T-helper 2 cell (primary cell): ENCODE data around the gene CCT8.

Experiments
- DNase-seq, 5 experiments: peaks; one replicate each; pipeline versions ENCODE4 v3.0.0 to v3.0.0-alpha.2; 2012 to 2022

Gene CCT8

DNA sequence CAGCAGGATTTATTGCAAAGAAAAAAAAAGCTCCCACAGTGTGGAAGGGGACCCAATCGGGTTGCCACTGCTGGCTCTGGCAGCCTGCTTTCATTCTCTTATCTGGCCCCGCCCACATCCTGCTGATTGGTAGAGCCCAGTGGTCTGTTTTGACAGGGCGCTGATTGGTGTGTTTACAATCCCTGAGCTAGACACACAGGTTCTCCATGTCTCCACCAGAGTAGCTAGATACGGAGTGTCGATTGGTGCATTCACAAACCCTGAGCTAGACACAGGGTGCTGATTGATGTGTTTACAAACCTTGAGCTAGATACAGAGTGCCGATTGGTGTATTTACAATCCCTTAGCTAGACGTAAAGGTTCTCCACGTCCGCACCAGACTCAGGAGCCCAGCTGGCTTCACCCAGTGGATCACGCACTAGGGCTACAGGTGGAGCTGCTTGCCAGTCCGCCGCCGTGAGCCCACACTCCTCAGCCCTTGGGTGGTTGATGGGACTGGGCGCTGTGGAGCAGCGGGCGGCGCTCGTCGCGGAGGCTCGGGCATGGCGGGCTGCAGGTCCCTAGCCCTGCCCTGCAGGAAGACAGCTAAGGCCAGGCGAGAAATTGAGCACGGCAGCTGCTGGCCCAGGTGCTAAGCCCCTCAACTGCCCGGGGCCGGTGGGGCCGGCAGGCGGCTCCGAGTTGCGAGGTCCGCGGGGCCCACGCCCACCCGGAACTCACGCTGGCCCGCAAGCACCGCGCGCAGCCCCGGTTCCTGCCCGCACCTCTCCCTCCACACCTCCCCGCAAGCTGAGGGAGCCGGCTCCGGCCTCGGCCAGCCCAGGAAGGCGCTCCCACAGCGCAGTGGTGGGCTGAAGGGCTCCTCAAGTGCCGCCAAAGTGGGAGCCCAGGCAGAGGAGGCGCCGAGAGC lies 3.5 kb upstream of the CCT8 start:
- DNase-seq: peak; percentile 30 to 87 (median 56)

DNA sequence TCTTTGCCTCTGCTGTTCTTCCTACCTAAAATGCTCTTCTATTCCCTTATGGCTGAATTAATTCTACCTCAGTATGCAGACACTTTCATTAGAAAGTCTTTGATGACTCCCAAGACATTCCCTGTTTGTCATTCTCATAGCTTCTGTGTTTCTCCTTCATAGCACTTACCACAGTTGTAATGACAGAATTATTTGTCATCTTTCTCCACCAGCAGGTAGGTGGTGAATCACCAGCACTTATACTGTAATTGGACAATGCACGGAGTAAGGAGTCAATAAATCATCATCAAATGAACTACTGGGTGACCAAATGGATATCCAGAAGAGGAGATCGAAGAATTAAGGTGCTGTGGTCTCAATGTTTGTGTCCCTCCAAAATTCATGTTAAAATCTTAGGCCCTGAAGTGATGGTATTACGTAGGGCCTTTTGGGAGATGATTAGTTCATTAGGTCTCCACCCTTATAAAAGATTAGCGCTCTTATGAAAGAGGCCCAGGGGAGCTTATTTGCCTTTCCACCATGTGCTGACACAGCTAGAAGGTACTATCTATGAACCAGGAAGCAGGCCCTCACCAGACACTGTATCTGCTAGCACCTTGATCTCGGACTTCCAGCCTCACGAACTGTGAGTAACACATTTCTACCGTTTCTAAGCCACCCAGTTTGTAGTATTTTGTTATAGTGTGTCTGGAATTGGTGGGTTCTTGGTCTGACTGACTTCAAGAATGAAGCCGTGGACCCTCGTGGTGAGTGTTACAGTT lies 2.4 kb upstream of the CCT8 start:
- DNase-seq: no peak

- DNase-seq: no peak
Measured at GRCh38 chr21:29074783-29075182, 1.3 kb upstream of the CCT8 start.

DNA sequence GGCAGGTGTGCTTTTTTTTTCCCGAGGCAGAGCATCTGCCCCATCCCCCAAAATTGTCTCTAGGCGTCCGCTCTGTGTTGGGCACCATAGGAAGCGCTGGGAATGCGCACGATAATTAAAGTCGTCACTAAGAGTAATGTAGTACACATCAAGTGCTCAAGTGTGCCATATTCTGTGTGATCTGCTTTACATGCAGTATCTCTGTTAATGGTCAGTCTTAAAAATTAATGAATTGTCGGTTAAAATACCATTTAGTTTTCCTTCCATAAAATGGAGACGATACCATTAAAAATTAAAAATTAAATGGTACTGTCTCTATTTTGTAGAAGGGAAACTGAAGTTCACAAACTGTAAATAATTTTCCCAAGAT lies 544 bp upstream of the CCT8 start:
- no peak for DNase-seq

DNA sequence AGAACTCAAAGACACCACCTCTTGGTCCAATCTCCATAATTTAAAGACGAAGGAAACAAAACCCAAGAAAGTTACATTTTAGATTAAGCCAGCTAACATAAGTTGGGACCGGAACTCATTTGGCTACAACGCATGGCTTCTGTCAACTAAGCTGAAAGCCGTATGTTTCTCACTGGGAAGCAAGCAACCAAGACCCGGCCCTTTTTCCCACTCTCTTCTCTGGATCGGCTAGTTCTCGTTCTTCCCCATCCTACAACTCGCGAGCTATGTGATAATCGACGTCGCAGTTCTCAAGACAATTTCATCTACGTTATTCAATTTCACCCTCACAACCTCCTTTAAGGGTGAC lies 601 bp downstream of the CCT8 start:
- no peak for DNase-seq

DNA sequence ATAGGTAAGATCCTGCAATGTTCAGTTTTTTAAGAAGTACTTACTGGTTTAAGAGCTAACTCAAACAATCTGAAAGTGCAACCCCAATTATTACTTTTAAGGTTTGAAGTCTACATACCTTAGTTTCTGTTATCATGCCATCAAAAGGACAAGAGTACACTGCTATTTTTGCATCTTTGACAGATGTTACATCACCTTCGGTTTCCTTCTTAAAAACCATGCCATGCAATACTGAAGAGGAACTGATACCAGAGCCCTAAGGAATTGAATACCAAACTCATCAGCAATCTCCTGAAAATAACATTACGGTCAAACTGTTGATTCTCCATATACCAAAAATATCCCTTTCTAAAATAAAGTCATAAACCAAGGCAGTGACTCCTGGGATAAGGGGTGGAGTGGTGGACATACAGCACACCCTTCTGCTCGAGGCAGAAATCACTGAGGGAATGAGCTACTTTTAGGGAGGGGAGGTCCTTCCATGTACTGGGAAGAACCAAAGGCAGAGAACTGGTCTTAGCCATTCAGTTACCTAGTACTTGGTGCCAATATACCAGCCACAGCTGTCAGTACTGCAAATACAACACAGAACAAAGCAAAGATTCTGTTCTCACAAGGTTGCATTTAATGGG lies 8.5 kb downstream of the CCT8 start:
- DNase-seq: no peak

DNA sequence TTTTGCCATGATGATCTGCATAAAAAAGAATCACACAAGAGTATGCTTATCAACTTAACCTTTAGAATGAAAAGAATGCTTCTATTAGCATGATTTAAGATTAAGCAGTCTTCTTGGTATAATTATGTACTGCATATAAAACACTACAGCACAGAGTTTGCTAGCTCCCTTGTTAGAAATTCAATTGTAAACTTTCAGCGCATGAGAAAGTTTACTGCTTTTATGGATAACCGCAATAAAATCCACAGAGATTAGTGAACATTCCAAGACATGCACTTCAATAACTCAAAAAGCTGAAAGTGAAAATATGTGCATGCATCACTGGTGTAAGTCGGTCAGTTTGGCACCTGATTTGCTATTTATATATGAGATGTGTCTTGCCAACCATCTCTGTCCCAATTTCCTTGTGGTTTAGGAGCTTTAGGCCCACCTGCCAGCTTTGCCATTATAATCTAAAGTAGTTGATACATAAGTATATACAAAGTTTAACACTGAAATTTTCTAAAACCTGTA lies 16.9 kb downstream of the CCT8 start:
- no peak for DNase-seq

- DNase-seq: no peak
Measured at GRCh38 chr21:29056005-29056404, 17.4 kb downstream of the CCT8 start.

DNA sequence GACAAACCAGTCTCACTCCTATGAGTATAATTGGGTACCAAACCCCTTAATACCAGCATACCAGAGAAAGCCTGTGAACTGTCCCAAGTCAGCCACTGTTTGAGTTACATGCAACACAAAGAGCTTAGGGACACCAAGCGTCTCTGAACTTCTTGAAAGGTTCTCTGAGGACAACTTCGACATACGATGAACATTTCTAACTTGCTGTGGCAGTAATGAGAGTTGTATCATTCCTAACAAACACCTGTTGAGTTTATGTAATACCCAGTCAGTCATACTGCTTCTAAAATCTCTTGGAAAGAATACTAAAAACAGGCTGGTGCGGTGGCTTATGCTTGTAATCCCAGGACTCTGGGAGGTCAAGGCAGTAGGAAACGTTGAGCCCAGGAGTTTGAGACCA lies 18.4 kb downstream of the CCT8 start:
- no peak for DNase-seq

- DNase-seq: no peak
Measured at GRCh38 chr21:29053656-29054055, 19.8 kb downstream of the CCT8 start.

- no peak for DNase-seq
Measured at GRCh38 chr21:29053011-29053553, 20.4 kb downstream of the CCT8 start.

- DNase-seq: no peak
Measured at GRCh38 chr21:29052224-29052623, 21.2 kb downstream of the CCT8 start.

GRCh38 chr21:29034678-29035077 lies 38.8 kb downstream of the CCT8 start:
- DNase-seq: no peak

GRCh38 chr21:29033871-29034270 lies 39.6 kb downstream of the CCT8 start:
- no peak for DNase-seq

DNA sequence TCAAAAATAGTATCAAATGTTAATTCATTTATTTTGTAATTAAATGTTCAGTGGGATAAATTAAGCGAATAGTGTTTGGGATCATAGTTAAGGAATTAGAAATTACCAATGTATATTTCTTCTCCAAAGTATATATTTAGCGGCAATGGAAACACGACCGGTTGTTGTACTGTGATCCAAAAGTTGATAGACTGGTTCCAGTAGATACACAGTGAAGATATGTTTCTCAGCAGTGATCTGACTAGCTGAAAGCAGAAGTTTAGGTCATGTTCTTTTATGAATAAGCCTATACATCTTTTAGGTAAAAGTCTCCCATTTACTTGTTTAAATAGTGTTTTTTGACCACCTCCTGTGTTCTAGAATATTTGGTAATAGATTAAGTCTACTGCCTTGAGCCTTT lies 40.1 kb downstream of the CCT8 start:
- no peak for DNase-seq

DNA sequence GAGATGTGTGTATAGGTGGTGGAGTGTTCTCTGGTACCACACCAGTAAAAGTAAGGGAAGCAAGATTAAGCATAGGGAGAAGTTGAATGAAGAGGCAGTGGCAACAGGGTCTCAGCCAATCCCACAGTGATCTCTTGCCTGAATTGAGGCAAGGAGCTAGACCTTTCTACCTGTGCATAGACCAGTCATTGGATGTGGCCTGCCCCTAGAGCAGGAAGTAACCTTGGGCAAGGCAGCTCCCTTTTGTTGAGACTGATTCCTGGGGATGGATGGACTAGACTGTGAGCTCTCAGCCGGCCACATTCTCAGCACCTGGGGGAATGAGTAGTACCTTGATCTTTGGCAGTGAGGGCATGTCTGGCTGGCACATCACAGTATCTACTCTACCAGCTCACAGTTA lies 42.5 kb downstream of the CCT8 start:
- DNase-seq: no peak

DNA sequence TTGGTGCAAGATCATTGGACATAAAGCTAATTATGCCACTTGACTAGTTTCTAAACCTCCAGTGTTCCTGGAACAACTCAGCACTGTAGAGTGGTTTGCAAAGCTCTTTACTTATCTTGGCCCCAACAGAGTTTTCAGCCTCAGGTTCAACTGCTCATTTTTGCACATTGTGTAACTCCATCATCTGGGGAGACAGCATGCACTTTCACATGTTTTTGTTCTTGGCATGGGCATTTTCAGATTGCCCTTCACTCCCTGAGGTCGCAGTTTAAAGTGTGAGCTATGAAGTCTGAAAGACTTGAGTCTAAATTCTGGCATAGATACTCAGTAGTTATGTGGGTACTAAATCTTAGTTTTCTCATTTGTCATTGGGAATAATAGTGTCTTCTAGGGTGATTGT lies 43.9 kb downstream of the CCT8 start:
- DNase-seq: peak in 1 of 5 experiments; percentile 48

DNA sequence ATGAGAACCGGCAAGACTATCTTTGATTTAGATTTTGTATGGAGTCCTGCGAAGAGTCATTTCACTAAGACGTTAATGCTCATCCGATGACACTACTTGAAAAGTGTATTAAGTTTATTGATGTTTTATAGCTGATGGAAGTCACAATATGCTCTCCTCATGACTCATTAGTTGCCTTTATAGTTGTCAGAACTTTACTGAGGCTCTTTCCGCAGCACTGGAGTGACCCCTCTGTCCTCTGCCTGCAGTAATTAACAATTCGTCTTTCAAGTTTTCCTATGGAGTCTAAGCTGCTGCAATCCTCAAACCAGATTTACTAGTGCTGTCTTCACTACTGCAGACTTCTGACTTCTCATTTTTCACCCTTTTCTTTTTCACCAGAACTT lies 48.1 kb downstream of the CCT8 start:
- DNase-seq: peak in 1 of 5 experiments; percentile 34

GRCh38 chr21:29024474-29025327 lies 48.7 kb downstream of the CCT8 start, which contains the start of gene USP16:
Gene USP16, plus strand, starts transcription at chr21:29024668. Its CDS starts 3,246 bp downstream, at chr21:29027914.
- DNase-seq: peak; percentile 81 to 98 (median 91)

- DNase-seq: peak in 1 of 5 experiments; percentile 47
Measured at GRCh38 chr21:29022166-29022565, 51.3 kb downstream of the CCT8 start.

- DNase-seq: no peak
Measured at GRCh38 chr21:29018540-29018939, 54.9 kb downstream of the CCT8 start.

DNA sequence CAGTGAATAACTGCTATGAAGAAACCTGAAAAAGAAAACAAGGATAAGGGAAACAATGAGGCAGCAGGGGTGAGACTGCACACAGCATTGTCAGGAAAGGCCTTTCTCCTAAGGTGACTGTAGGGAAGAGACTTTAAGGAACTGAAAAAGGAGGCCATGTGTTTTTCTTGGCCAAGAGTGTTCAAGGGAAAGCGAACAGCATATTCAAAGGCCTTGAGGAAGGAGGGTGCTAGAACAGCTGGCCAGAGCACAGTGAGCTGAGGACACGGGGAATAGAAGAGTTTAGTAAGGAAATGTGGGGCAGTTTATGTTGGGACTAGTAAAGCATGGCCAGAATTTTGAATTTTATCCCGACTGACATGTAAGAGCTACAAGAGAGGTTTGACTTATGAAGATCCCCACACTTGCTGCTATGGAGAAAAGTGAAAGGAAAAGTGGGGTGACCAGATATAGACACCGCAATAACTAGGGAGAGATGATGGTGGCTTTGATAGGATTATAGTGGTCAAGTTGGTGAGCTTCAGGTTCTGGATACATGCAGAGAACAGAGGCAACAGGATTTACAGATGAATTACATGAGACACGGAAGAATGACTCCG lies 55.7 kb downstream of the CCT8 start:
- DNase-seq: no peak
